ENCODE measurements around the gene C2CD4D.

DNA sequence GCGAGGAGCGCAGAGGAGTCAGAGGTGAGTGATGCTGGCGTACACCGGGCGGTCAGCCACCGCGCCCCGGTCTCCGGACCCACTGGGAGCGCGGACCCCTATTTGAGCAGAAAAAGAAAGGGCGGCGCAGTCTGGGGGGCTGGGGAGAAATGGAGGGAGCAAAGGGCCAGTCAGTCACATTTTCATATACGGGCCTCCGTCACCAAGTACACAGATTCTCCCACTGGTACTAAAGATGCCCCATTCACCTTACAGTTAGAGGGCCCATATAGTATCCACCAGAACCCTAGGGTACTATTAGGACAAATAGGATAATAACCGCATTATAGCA, 573 bp downstream of the C2CD4D start:
- TF ChIP-seq, protein P1, sequence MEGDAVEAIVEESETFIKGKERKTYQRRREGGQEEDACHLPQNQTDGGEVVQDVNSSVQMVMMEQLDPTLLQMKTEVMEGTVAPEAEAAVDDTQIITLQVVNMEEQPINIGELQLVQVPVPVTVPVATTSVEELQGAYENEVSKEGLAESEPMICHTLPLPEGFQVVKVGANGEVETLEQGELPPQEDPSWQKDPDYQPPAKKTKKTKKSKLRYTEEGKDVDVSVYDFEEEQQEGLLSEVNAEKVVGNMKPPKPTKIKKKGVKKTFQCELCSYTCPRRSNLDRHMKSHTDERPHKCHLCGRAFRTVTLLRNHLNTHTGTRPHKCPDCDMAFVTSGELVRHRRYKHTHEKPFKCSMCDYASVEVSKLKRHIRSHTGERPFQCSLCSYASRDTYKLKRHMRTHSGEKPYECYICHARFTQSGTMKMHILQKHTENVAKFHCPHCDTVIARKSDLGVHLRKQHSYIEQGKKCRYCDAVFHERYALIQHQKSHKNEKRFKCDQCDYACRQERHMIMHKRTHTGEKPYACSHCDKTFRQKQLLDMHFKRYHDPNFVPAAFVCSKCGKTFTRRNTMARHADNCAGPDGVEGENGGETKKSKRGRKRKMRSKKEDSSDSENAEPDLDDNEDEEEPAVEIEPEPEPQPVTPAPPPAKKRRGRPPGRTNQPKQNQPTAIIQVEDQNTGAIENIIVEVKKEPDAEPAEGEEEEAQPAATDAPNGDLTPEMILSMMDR (optimal IDR thresholded peaks at IDR 0.05 in 1 of 3, IDR thresholded peaks at IDR 0.05 in 1 of 3, conservative IDR thresholded peaks at IDR 0.05 in 1 of 3; ENCODE audit: extremely low read depth in 1 of 3, insufficient read depth in 2 of 3, low read length in 3 of 3) = no peak
- no peak for TF ChIP-seq EZH2 (IDR thresholded peaks at IDR 0.05; ENCODE audit: low read length)
